Neutrophil (primary cell): ENCODE data around the gene RNF14.

Source experiments
- H3K27ac ChIP-seq: fragments of 200-600 bp; sonication (generic); 2 replicates; pipeline ENCODE4 v1.5.1; 2016; ENCODE audit warnings: mild to moderate bottlenecking, moderate library complexity
- H3K27me3 ChIP-seq: fragments of 200-600 bp; sonication (generic); 2 replicates; pipeline ENCODE4 v1.6.0; 2016; ENCODE audit warnings: mild to moderate bottlenecking
- H3K36me3 ChIP-seq: fragments of 200-600 bp; sonication (generic); 2 replicates; pipeline ENCODE4 v1.5.1; 2017
- H3K4me1 ChIP-seq, 2 experiments: fragments of 200-600 bp in 1 of 2; sonication (generic) in 1 of 2; 1 replicate in 1 of 2; 2 replicates in 1 of 2; pipeline versions ENCODE4 v1.5.1 to v1.6.1; 2013 to 2016; ENCODE audit warnings: low read depth in 1 of 2, low read length in 1 of 2, mild to moderate bottlenecking in 1 of 2, moderate library complexity in 1 of 2; ENCODE audit not compliant: control insufficient read depth in 1 of 2, insufficient read depth in 1 of 2
- H3K4me3 ChIP-seq, 2 experiments: fragments of 200-600 bp in 1 of 2; sonication (generic) in 1 of 2; 1 replicate in 1 of 2; 2 replicates in 1 of 2; pipeline ENCODE4 v1.5.1; 2013 to 2016; ENCODE audit warnings: low read depth in 1 of 2, low read length in 1 of 2, mild to moderate bottlenecking in 1 of 2, moderate library complexity in 1 of 2
- H3K9me3 ChIP-seq: fragments of 200-600 bp; sonication (generic); 2 replicates; pipeline ENCODE4 v1.5.1; 2016
- TF ChIP-seq, protein P1 (sequence below): fragments of 200-600 bp; sonication (generic); IDR thresholded peaks from 2 replicates; pipeline ENCODE4 v1.5.1; 2016; ENCODE audit warnings: antibody characterized with exemption

RNF14 gene

DNA sequence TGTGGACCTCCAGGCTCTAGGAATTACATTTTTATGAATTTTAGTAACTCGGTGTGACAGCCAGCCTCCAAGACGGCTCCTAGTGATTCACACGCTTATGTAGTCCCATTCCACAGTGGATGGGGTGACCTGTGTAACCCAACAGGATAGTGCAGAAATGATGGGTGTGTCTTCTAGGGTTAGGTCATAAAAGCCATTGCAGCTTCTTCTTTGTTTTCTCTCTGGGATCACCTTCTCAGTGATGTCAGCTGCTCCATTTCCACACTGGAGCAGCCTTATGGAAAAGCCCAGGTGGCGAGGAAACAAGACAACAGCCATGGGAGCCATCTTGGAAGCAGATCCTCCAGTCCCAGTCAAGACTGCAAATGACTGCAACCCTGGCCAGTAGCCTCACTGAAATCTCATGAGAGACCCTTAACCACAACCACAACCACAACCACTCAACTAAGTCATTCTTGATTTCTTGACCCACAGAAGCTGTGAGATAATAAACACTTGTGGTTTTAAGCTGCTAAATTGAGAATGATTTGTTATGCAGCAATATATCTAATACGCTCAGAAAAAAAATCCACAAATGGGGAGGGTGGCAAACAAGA lies 49.0 kb downstream of the RNF14 start:
- no peaks in the 10 kb centered on the region for H3K9me3 ChIP-seq
- peaks cover 9% of the 10 kb centered on the region for H3K27me3 ChIP-seq
- H3K36me3 ChIP-seq = no peaks in the 10 kb centered on the region
- peaks cover 30 to 36% of the 10 kb centered on the region in 2 experiments for H3K4me1 ChIP-seq
- no peak overlapping the region for H3K4me3 ChIP-seq
- TF ChIP-seq, protein P1, sequence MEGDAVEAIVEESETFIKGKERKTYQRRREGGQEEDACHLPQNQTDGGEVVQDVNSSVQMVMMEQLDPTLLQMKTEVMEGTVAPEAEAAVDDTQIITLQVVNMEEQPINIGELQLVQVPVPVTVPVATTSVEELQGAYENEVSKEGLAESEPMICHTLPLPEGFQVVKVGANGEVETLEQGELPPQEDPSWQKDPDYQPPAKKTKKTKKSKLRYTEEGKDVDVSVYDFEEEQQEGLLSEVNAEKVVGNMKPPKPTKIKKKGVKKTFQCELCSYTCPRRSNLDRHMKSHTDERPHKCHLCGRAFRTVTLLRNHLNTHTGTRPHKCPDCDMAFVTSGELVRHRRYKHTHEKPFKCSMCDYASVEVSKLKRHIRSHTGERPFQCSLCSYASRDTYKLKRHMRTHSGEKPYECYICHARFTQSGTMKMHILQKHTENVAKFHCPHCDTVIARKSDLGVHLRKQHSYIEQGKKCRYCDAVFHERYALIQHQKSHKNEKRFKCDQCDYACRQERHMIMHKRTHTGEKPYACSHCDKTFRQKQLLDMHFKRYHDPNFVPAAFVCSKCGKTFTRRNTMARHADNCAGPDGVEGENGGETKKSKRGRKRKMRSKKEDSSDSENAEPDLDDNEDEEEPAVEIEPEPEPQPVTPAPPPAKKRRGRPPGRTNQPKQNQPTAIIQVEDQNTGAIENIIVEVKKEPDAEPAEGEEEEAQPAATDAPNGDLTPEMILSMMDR = no peak
- H3K27ac ChIP-seq = no peak overlapping the region

DNA sequence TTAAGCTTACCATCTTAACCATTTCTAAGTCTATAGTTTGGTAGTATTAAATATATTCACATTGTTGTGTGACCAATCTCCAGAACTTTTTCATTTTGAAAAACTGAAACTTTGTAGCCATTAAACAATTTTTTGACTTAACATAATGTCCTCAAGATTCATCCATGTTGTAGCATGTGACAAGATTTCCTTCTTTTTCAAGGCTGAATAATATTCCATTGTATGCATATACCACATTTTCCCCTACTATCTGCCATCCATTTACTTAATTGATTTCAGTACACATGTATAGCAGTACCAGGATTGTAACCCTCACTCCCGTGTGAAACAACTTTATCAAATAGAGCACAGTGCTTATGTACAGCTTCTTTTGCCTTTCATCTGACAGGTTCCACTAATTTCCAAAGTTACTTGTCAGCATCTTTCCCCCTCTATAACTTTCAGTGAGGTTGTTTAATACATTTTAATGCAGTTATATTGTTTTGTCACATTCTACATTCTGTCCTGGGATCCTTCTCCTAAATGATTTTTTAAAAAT lies 51.3 kb downstream of the RNF14 start:
- H3K4me3 ChIP-seq = no peak overlapping the region
- H3K36me3 ChIP-seq = no peaks in the 10 kb centered on the region
- peaks cover 17% of the 10 kb centered on the region for H3K27me3 ChIP-seq
- TF ChIP-seq, protein P1 = no peak
- H3K9me3 ChIP-seq = no peaks in the 10 kb centered on the region
- H3K27ac ChIP-seq = no peak overlapping the region
- H3K4me1 ChIP-seq = peaks cover 18 to 19% of the 10 kb centered on the region in 2 experiments

DNA sequence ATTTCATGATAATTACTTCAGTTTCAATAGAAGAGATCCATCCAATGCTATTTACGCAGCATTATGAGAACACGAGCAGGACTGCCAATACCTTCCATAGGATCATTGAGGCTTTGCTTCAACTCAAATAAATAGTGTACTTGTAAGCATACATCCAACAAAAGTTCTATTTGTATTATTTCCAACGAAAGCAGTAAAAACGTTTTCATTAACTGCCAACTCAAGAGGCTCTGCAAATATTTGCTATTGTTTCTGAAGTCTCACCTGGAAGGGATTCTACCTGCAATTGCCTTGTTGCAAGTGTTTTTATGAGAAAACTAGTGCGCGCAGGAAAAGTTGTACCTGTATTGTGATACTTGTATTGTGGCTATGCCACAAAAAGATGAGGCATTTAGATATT lies 54.9 kb downstream of the RNF14 start:
- Histone ChIP-seq H3K27me3 (peaks cover 21% of the 10 kb centered on the region), H3K4me1 (peaks cover 0 to 7% of the 10 kb centered on the region in 2 experiments), H3K9me3 (no peaks in the 10 kb centered on the region), H3K36me3 (no peaks in the 10 kb centered on the region), H3K4me3 (no peak overlapping the region), H3K27ac (no peak overlapping the region)
- TF ChIP-seq, protein P1 = no peak

DNA sequence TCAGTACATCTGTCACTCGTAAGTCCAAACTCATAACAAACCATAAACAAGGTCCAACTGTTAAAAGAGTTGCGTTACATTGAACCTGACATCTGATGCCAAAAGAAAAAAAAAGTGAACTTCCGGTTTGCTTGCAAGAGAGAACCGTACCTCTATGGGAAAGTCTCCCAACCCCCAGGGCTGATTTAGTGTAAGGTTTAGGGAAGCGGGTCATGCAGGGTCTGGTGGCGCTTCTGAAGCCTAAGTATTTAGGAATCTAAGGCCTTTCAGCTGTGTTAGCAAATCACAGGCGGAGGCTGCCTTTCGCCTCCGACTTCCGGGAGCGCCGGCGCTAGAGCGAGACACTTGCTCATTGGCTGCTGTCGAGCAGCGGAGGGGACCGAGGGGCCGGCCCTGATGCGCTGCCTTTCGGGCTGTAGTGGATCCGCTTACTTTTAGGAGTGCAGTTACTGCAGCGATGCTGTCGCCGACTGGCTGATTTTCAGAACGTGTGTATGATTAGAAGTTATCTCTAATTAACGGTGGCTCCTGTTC lies 55.9 kb downstream of the RNF14 start:
- TF ChIP-seq, protein P1 = peak; percentile 18
- H3K27me3 ChIP-seq = peaks cover 21% of the 10 kb centered on the region
- peak overlapping the region; percentile 53 to 64 for H3K4me3 ChIP-seq

DNA sequence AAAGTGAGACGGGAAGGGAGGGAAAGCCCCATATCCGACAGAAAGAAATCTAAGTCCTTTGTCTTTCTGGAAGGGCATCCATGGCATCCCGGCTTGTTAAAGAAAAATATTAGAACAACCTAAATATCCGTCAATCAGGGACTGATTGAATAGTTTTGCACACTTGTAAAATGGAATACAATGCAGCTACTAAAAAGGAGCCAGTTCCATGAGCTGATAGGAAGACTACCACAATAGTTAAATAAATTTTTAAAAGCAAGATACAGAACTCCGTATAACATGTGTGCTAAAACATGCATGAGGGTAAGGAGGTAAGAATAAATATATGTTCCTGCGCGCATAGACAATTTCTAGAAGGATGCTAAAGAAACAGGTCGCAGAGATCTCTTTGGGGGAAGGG lies 56.7 kb downstream of the RNF14 start:
- Histone ChIP-seq H3K4me1 (peaks cover 0 to 7% of the 10 kb centered on the region in 2 experiments), H3K27ac (no peak overlapping the region), H3K36me3 (no peaks in the 10 kb centered on the region), H3K4me3 (peak overlapping the region; percentile 53 to 64), H3K9me3 (no peaks in the 10 kb centered on the region), H3K27me3 (peaks cover 29% of the 10 kb centered on the region)
- TF ChIP-seq, protein P1 = no peak

More for the DNA sequence above, 55.9 kb downstream of the RNF14 start:
- H3K4me1 ChIP-seq = peaks cover 0 to 7% of the 10 kb centered on the region in 2 experiments
- H3K9me3 ChIP-seq = no peaks in the 10 kb centered on the region
- H3K36me3 ChIP-seq = no peaks in the 10 kb centered on the region
- H3K27ac ChIP-seq = peak overlapping the region; percentile 80
